Gastroesophageal sphincter (tissue), 3 donors: ENCODE data around the gene RBM33.
"Not testable (repeated sequence)": the region's sequence is repeated elsewhere in the genome, so short reads cannot be mapped to it uniquely, and the experiment has no call there.

Experiments used
- CTCF ChIP-seq, 4 experiments: fragments of 200-600 bp in 2 of 4; fragments of 450-650 bp in 2 of 4; sonication (generic) in 1 of 4; IDR thresholded peaks; one replicate each; pipeline ENCODE4 v1.5.1; 2017 to 2019; ENCODE audit warnings: antibody characterized with exemption in 4 of 4, mild to moderate bottlenecking in 2 of 4, moderate library complexity in 2 of 4
- EP300 ChIP-seq: sonication (generic); formaldehyde crosslinking; IDR thresholded peaks from one replicate; pipeline ENCODE4 v1.6.1; 2017; ENCODE audit warnings: antibody characterized with exemption, mild to moderate bottlenecking

DNA sequence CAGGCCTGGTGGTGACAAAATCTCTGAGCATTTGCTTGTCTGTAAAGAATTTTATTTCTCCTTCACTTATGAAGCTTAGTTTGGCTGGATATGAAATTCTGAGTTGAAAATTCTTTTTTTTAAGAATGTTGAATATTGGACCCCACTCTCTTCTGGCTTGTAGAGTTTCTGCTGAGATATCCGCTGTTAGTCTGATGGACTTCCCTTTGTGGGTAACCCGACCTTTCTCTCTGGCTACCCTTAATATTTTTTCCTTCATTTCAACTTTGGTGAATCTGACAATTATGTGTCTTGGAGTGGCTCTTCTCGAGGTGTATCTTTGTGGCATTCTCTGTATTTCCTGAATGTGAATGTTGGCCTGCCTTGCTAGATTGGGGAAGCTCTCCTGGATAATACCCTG, 46.2 kb downstream of the RBM33 start:
- TF ChIP-seq CTCF (IDR thresholded peaks at IDR 0.05); EP300: not testable (repeated sequence)
